RCC 7860 (cell line): ENCODE data around the gene PLCB3.

ENCODE experiments used
- DNase-seq: peaks from one replicate; pipeline ENCODE4 v3.0.0-alpha.2; 2015; ENCODE audit warnings: low spot score
- FAIRE-seq: peaks from 2 replicates; lab custom pipeline; 2012; peaks lifted over from hg19 to GRCh38; lab: Jason Lieb, UNC

The PLCB3 gene

DNA sequence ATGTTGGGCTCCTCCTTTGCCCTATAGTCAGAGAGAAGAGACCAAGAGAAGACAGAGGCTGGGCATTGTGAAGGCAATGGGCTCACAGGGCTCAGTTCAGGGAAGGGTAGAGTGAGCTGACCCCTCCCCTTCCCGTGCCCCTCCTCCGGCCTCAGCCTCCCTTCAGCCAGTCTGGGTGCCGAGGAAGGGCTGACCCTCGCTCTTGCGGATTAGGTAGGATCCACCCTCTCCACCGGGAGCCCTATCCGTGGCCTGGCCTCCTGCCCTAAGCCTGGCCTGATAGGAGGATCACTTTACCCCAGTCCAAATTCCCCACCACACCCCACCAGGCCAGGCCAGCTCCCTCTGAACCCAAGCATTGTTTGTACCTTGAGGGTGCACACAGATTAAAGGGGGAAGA is 2.8 kb upstream of the PLCB3 start:
- no peak for FAIRE-seq
- DNase-seq, result no peak

- no peak for FAIRE-seq
Observed at GRCh38 chr11:64249038-64249437, 2.3 kb upstream of the PLCB3 start.

DNA sequence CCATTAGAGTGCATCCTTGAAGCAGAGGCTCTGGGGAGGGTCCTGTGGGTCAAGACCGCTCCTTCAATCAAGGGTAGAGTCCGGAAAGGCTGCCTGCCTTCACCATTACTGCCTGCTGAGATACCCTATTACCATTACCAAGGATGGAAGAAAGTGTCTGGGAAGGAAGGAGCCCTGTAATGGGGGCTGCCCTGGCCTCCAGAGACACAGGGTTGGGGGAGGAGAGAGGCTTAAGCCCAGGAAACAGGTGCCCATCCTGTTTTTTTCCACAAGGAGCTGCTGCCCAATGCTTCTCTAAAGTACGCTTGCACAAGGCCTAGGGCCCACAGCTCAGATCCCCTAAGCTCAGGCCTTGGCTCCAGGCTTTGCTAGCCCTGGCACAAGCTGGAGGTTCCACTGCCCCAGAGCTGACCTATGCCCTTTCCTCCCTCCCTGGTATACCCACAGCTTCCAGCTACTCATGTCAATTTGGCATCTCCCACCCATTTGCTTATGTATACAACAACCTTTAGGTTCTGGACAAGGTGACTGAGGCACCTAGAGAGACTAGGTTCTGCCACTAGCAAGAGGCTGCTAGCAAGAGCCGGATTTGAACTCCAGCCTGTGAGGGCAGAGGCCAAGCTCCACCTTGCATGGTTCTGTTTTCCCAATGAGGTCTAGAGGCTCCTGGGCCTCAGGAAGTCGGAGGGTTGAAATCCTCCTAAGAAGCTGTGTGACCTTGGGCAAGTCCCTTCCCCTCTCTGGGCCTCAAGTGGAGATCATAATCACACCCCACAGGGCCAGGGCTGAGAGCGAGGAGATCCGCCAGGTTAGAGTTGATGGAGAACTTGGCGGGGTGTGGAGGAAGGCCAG is 1.5 kb upstream of the PLCB3 start:
- FAIRE-seq (no peak), DNase-seq (no peak)

More at GRCh38 chr11:64249038-64249437, 2.3 kb upstream of the PLCB3 start:
- no peak for DNase-seq

- no peak for DNase-seq
- FAIRE-seq, result no peak
Observed at GRCh38 chr11:64250415-64251015, 815 bp upstream of the PLCB3 start.

GRCh38 chr11:64251753-64252002 is 348 bp downstream of the PLCB3 start:
- FAIRE-seq (no peak), DNase-seq (no peak)

GRCh38 chr11:64252003-64252872 is 908 bp downstream of the PLCB3 start:
- DNase-seq (peak; percentile 19), FAIRE-seq (no peak)

- FAIRE-seq, result no peak
- DNase-seq, result no peak
Observed at GRCh38 chr11:64253043-64253442, 1.7 kb downstream of the PLCB3 start.

GRCh38 chr11:64253481-64253880 is 2.2 kb downstream of the PLCB3 start:
- no peak for DNase-seq
- no peak for FAIRE-seq

DNA sequence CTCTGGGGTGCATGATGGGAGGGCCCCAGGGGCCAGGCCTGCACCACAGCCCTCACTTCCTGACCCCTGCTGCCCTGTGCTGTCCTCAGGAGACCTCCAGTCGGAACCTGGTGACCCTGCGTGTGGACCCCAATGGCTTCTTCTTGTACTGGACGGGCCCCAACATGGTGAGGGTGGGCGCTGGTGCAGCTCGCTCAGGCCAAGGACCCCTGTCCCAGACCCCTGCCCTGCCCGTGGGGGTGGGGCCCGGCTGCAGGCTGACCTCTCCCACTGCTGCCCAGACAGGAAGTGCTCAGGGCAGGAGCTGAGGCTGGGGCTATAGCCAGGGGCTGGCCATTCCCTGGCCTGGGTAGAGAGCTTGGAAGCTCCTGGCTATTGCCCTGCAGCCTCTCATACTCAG is 3.0 kb downstream of the PLCB3 start:
- DNase-seq (no peak), FAIRE-seq (no peak)

GRCh38 chr11:64255135-64256128 is 4.1 kb downstream of the PLCB3 start:
- no peak for FAIRE-seq
- no peak for DNase-seq

- no peak for DNase-seq
- FAIRE-seq, result no peak
Observed at GRCh38 chr11:64256300-64256699, 5.0 kb downstream of the PLCB3 start.

DNA sequence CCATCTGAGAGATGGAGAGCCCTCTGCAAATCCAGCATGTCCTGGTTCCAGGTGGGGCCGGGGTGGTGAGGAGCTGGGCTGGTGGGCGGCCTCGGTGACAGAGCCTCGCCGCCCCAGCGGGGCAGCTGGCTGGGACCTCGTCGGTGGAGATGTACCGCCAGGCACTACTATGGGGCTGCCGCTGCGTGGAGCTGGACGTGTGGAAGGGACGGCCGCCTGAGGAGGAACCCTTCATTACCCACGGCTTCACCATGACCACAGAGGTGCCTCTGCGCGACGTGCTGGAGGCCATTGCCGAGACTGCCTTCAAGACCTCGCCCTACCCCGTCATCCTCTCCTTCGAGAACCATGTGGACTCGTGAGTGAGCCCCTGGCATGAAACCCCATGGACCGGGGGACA is 7.0 kb downstream of the PLCB3 start:
- FAIRE-seq (no peak), DNase-seq (no peak)

DNA sequence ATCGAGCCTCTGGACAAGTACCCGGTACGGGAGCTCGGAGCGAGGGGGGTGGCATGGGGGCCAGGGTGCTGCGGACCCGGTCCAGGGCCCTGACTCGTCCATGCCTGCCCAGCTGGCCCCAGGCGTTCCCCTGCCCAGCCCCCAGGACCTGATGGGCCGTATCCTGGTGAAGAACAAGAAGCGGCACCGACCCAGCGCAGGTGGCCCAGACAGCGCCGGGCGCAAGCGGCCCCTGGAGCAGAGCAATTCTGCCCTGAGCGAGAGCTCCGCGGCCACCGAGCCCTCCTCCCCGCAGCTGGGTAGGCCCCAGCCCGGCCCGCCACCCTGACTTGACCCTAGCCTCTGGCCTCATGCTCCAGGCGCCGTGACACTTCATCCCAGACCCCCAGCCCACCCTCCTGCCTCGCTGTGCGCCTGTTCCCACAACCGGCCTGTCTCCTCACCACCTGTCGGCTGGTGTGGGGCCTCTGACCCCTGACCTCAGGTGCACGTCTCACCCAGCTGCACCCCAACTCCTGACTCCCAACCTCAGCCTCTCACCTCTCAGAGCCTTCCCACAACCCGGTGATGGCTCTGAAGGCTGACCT is 7.7 kb downstream of the PLCB3 start:
- no peak for FAIRE-seq

DNA sequence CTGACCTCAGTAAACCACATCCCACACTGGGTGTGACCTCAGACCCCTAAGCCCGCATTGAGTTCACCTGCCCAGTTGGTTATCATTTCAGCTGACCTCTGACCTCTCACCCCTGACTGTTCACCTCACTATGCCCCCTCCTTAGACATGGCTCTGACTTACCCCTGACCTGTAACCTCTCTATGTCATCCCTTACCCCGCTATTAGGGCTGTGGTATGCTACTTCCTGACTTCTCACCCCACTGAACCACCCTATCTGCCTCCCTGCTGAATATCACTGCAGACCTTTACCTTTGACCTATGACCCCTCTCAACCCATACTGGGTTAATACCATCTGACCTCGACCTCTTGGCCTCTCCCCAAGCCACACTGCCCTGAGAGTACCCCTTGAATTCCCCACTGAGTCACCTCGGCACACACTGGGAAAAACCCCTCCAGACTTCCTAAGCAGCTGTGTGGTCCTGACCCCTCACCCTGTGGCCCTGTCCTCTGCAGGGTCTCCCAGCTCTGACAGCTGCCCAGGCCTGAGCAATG is 8.3 kb downstream of the PLCB3 start:
- FAIRE-seq (no peak), DNase-seq (no peak)

More for the DNA sequence above, 7.7 kb downstream of the PLCB3 start:
- DNase-seq, result no peak

GRCh38 chr11:64260147-64260708 is 8.9 kb downstream of the PLCB3 start:
- FAIRE-seq (no peak), DNase-seq (no peak)

DNA sequence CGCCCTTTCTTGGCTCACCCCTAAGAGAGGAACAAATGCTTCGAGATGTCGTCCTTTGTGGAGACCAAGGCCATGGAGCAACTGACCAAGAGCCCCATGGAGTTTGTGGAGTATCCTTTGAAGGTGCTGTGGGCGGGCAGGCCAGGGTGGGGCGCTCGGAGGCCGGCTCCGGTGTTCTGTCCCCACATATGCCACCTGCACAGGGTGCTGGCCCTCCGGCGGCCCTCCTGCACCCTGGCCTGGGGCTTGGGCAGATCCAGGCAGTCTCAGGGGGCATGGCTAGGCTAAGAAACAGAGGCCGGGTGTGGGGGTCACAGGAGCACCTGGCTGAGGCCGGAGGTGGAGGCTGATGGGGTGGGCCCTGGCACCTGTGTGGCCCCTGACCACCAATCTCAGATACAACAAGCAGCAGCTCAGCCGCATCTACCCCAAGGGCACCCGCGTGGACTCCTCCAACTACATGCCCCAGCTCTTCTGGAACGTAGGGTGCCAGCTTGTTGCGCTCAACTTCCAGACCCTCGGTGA is 10.3 kb downstream of the PLCB3 start:
- no peak for FAIRE-seq

DNA sequence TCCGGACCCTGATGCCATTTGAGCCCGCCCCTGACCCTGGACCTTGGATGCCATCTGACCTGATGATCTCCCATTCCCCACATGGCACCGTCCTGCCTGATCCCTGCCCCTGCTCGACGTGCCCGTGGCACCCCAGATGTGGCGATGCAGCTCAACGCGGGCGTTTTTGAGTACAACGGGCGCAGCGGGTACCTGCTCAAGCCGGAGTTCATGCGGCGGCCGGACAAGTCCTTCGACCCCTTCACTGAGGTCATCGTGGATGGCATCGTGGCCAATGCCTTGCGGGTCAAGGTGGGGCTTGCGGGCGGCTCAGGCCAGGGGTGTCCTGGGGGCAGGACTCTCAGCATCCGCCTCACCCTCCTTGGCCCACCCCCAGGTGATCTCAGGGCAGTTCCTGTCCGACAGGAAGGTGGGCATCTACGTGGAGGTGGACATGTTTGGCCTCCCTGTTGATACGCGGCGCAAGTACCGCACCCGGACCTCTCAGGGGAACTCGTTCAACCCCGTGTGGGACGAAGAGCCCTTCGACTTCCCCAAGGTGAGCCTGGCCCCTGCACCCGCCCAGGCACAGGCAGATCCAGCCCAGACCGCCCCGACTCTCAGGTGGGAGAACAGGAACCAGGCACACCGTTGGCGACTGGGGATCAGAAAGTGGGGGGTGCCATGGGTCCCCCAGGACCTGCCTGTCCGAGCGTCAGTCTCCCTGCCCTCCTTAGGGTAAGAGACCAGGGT is 11.1 kb downstream of the PLCB3 start:
- DNase-seq (no peak), FAIRE-seq (no peak)

More for the DNA sequence above, 10.3 kb downstream of the PLCB3 start:
- DNase-seq, result no peak
